Measurements from ENCODE around the gene RHOH.

DNA sequence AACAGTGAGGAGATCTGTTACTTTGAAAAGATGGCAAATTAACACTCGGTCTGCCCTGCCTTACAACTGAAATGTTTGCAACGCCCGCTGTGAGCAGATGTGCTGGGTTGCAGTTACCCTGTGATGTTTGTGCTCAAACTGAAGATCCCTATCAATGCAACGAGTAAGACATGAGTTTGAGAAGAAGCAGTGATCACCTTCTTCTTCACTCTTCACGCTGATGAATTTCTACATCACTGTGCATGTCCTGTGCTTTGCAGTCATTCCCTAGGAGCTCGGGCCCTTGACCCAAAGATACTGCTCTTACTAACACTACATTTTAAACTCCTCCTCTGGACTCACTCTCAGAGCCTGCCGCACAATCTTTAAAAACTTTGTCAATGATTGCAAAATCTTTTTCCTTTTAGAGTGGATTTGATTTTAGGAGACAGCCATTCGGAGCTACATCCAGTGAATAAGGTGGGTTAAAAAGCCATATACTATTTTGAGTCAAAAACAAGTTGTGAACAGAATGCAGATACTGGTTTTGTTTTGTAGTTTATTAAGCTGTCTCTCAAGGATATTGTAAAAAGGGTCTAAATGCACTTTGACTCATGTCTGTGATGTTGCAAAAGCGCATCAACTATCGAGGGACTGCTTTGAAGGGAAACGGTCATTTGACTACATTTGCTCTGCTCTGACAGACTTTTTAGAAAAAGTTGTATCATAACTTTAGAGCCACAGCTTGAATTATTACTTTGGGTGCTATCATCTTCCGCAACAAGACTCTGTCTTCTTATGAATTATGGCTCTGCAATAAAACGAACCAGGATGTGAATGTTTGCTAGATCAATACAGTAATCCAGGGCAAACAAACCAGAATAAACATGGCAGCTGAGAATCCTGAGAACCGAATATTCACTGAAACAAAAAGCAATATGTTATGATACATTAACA is 5.7 kb upstream of the RHOH start:
- TF ChIP-seq, protein P1, sequence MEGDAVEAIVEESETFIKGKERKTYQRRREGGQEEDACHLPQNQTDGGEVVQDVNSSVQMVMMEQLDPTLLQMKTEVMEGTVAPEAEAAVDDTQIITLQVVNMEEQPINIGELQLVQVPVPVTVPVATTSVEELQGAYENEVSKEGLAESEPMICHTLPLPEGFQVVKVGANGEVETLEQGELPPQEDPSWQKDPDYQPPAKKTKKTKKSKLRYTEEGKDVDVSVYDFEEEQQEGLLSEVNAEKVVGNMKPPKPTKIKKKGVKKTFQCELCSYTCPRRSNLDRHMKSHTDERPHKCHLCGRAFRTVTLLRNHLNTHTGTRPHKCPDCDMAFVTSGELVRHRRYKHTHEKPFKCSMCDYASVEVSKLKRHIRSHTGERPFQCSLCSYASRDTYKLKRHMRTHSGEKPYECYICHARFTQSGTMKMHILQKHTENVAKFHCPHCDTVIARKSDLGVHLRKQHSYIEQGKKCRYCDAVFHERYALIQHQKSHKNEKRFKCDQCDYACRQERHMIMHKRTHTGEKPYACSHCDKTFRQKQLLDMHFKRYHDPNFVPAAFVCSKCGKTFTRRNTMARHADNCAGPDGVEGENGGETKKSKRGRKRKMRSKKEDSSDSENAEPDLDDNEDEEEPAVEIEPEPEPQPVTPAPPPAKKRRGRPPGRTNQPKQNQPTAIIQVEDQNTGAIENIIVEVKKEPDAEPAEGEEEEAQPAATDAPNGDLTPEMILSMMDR (IDR thresholded peaks at IDR 0.05; ENCODE audit: low read depth, low read length, poor library complexity, severe bottlenecking), result no peak
- TF ChIP-seq EZH2phosphoT487 (IDR thresholded peaks at IDR 0.05; ENCODE audit: borderline replicate concordance, low read length), result no peak

Data from DOHH2 (cell line).